GM12865 (cell line): ENCODE results near the gene DCHS1.

Experiments
- DNase-seq: peaks from one replicate; pipeline ENCODE4 v3.0.0; 2010; ENCODE audit warnings: low read depth
- H3K4me3 ChIP-seq: 2 replicates; pipeline ENCODE4 v1.5.1; 2011; ENCODE audit warnings: mild to moderate bottlenecking, low read depth, low read length, control low read depth
- CTCF ChIP-seq: IDR thresholded peaks from 2 replicates; pipeline ENCODE4 v1.5.1; 2011; ENCODE audit warnings: low read length, control low read depth, low read depth, inconsistent platforms; ENCODE audit not compliant: insufficient read depth; ENCODE audit errors: missing control alignments

The DCHS1 gene

DNA sequence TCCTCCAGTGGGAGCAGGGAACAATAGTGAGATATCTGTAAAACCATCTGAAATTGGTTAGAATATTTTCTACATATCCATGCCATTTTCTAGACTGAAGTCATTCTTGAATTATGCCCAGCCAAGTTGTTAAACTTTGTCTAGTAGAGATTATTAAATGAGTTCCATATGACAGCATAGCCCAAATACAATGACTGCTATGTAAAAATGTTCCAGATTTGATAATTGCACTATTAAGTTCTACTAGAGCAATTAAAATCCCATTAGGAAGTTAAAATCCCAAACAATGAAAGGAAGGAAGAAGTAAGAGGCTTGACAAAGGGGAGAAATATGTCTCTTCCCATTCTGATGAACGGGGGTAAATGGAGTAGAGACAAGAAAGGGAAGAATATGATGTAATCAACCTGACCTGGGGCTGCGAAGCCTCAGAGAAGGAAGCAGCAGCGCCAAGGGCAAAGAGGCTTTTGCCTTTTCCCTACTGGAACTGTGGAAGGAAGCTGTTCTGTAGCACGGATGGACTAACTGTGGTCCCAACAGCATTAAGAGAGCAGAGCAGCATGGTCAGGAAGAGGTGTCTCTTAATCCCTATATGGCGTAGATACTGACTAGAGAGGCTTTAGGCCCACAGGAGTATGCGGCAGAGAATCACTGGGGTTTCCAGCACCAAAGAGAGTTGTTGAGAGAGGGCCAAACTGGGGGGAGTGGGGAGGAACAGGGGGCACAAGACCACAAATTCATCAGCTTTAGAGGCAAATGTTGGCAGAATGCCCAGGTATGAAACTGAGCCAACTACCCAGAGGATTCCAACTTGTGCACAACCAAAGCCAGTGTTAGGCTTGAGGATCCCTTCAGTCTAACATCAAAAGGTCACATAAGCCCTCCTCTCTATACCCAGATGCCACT, 78.9 kb downstream of the DCHS1 start:
- TF ChIP-seq CTCF = no peak
- no peak overlapping the region for H3K4me3 ChIP-seq
- DNase-seq = no peak

- no peak for TF ChIP-seq CTCF
- H3K4me3 ChIP-seq = no peak overlapping the region
These were observed 80.5 kb downstream of the DCHS1 start for GRCh38 chr11:6574816-6575715.

DNA sequence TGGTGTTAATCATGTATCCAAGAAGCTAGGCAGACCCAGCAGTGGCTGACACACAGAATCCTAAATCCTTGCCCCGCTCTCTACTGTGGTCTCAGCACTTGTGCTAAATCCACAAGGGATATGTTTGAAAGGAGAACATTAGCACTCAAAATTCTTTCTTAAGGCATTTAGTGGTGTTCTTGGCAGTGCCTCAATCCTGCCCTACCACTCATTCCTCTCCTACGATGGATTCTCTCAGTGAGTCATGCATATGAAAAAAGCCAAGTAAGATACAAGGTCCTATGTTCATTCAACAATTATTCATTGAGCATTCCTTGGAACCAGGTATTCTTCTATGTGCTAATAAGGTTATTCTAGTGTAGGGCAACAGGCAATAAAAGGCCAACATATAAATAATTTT, 83.4 kb downstream of the DCHS1 start:
- TF ChIP-seq CTCF = no peak
- no peak overlapping the region for H3K4me3 ChIP-seq
- no peak for DNase-seq

More at GRCh38 chr11:6574816-6575715, 80.5 kb downstream of the DCHS1 start:
- DNase-seq = no peak

GRCh38 chr11:6571434-6572008, 84.1 kb downstream of the DCHS1 start:
- no peak overlapping the region for H3K4me3 ChIP-seq
- no peak for TF ChIP-seq CTCF
- DNase-seq = no peak
